Fibroblast of lung (primary cell): ENCODE data around the gene MOAP1.

Source experiments
- EZH2 ChIP-seq: IDR thresholded peaks from 2 replicates; pipeline ENCODE4 v1.5.1; 2012; ENCODE audit warnings: low read length, control low read depth, mild to moderate bottlenecking; ENCODE audit errors: missing control alignments
- TF ChIP-seq, protein P1 (sequence below), 2 donors: IDR thresholded peaks in 1 of 2; conservative IDR thresholded peaks in 1 of 2; 1 replicate in 1 of 2; 2 replicates in 1 of 2; pipeline ENCODE4 v1.5.1; 2011 to 2012; ENCODE audit warnings: low read length in 2 of 2, control low read depth in 1 of 2, inconsistent platforms in 1 of 2, low read depth in 1 of 2, mild to moderate bottlenecking in 1 of 2

DNA sequence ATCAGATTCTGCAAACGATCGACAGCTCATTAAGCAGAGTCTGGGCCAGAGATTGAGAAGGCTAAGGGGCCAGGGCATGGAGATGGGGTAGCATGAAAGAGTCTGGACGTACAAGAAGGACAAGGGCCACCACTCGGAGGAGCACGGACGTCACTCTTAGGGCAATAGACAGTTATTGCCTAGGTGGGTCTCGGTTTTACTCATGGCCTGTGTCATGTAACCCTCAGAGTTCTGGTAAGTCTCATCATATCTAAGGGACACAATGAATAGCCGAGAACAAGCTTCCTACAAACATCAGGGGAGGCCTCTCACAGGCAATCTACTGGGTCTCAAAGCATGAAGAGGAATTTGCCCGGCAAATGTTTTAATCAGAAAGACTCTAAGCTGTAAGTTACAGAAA is 38.6 kb downstream of the MOAP1 start:
- no peak for TF ChIP-seq EZH2
- TF ChIP-seq, protein P1, sequence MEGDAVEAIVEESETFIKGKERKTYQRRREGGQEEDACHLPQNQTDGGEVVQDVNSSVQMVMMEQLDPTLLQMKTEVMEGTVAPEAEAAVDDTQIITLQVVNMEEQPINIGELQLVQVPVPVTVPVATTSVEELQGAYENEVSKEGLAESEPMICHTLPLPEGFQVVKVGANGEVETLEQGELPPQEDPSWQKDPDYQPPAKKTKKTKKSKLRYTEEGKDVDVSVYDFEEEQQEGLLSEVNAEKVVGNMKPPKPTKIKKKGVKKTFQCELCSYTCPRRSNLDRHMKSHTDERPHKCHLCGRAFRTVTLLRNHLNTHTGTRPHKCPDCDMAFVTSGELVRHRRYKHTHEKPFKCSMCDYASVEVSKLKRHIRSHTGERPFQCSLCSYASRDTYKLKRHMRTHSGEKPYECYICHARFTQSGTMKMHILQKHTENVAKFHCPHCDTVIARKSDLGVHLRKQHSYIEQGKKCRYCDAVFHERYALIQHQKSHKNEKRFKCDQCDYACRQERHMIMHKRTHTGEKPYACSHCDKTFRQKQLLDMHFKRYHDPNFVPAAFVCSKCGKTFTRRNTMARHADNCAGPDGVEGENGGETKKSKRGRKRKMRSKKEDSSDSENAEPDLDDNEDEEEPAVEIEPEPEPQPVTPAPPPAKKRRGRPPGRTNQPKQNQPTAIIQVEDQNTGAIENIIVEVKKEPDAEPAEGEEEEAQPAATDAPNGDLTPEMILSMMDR (conservative IDR thresholded peaks at IDR 0.05 in 1 of 2, IDR thresholded peaks at IDR 0.05 in 1 of 2; ENCODE audit: low read depth in 1 of 2, low read length in 2 of 2): no peak
